Karpas-422 (cell line): ENCODE results near the gene VCPKMT. TPM values are rescaled to one million over a fixed set of nuclear protein-coding genes. Genes with fewer than 3 reads are reported as not detected.
"Not testable (repeated sequence)": the region's sequence is repeated elsewhere in the genome, so short reads cannot be mapped to it uniquely, and the experiment has no call there.

Source experiments
- DNase-seq: peaks from one replicate; pipeline ENCODE4 v3.0.0-alpha.2; 2015
- H2AFZ ChIP-seq: fragments of 200-600 bp; sonication (generic); 2 replicates; pipeline ENCODE4 v1.6.1; 2014; ENCODE audit warnings: antibody characterized with exemption, low read length, mixed read lengths
- H3K27ac ChIP-seq: fragments of 200-600 bp; sonication (generic); 2 replicates; pipeline ENCODE4 v1.5.1; 2014; ENCODE audit warnings: mild to moderate bottlenecking, low read length, moderate library complexity
- H3K27me3 ChIP-seq: fragments of 200-600 bp; sonication (generic); 2 replicates; pipeline ENCODE4 v1.6.1; 2014; ENCODE audit warnings: low read length, mixed read lengths
- H3K36me3 ChIP-seq: fragments of 200-600 bp; sonication (generic); 2 replicates; pipeline ENCODE4 v1.6.1; 2014; ENCODE audit warnings: low read length, mixed read lengths; ENCODE audit not compliant: insufficient read depth
- H3K4me1 ChIP-seq: fragments of 200-600 bp; sonication (generic); 2 replicates; pipeline ENCODE4 v1.6.1; 2014; ENCODE audit warnings: mild to moderate bottlenecking, low read length, mixed read lengths
- H3K4me2 ChIP-seq: fragments of 200-600 bp; sonication (generic); 2 replicates; pipeline ENCODE4 v1.6.1; 2014; ENCODE audit warnings: low read length, low read depth, mild to moderate bottlenecking; ENCODE audit not compliant: poor library complexity, severe bottlenecking
- H3K4me3 ChIP-seq: fragments of 200-600 bp; sonication (generic); 2 replicates; pipeline ENCODE4 v1.5.1; 2014; ENCODE audit warnings: mild to moderate bottlenecking, antibody characterized with exemption, low read length, mixed read lengths
- H3K79me2 ChIP-seq: fragments of 200-600 bp; sonication (generic); 2 replicates; pipeline ENCODE4 v1.6.1; 2014; ENCODE audit warnings: mild to moderate bottlenecking, low read length, mixed read lengths
- H3K9ac ChIP-seq: fragments of 200-600 bp; sonication (generic); 2 replicates; pipeline ENCODE4 v1.6.0; 2014; ENCODE audit warnings: low read length
- H3K9me2 ChIP-seq: fragments of 200-600 bp; sonication (generic), shearing (Covaris generic); replicated peaks from 2 replicates; pipeline ENCODE4 v1.6.0; 2014; ENCODE audit warnings: mild to moderate bottlenecking, low read length, moderate library complexity; ENCODE audit not compliant: insufficient read depth
- H3K9me3 ChIP-seq: fragments of 300-700, 200-600 bp; sonication (generic); 2 replicates; pipeline ENCODE4 v1.6.1; 2014; ENCODE audit warnings: low read length, mixed read lengths
- H4K20me1 ChIP-seq: fragments of 200-600 bp; sonication (generic); 2 replicates; pipeline ENCODE4 v1.6.1; 2014; ENCODE audit warnings: mild to moderate bottlenecking, antibody characterized with exemption, low read length, low read depth; ENCODE audit not compliant: insufficient read depth
- total RNA-seq: library from RNA; depleted of rRNA; stranded (reverse); fragments of >200 nt; shearing (Covaris generic); gene quantifications from 2 replicates; pipeline ENCODE4 v1.2.3, GENCODE V29; 2014; ENCODE audit warnings: low replicate concordance

The VCPKMT gene
- total RNA-seq, 1 experiment from 2014 or later: 25.6 TPM

GRCh38 chr14:50083467-50084337 is 32.7 kb downstream of the VCPKMT start:
- Histone ChIP-seq H3K9ac (no peak overlapping the region), H3K9me2 (no peaks in the 10 kb centered on the region), H3K79me2 (no peaks in the 10 kb centered on the region), H3K9me3 (no peaks in the 10 kb centered on the region), H3K27me3 (no peaks in the 10 kb centered on the region), H2AFZ (no peak overlapping the region), H3K4me3 (no peak overlapping the region), H3K36me3 (no peaks in the 10 kb centered on the region), H3K4me2 (no peak overlapping the region), H3K27ac (no peak overlapping the region), H4K20me1 (no peaks in the 10 kb centered on the region), H3K4me1 (peaks cover 42% of the 10 kb centered on the region)
- DNase-seq: no peak

DNA sequence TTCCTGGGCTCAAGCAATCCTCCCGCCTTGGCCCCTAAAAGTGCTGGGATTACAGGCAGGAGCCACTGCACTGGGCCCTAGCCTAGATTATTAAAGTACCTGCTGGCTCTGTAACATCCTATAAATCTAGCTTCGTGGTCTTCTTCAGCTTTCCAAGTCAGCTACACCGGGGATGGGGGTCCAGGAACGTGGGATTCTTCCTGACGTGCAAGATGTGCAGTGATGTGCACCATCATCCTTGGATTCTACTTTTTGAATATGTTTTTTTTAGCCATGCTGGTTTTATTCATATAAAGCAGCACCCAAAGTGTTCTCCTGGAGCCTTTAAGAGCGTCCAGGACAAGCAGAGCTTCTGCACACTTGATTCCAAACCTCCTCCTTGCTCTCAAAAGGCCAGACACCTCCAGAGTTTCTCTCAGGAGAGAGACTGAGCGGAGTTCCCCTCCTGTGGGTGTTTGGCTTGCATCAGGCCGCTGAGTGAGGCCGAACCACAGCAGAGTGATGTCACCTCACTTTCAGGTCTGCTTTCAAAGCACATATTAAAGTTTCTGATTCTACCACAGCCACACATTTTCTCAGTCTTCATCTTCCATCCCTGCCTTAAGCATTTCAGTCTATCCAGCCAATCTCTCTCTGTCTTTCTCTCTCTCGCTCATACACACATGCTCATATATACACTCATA is 33.4 kb downstream of the VCPKMT start:
- no peak overlapping the region for H3K4me3 ChIP-seq
- H4K20me1 ChIP-seq: no peaks in the 10 kb centered on the region
- H3K79me2 ChIP-seq: no peaks in the 10 kb centered on the region
- H3K9ac ChIP-seq: no peak overlapping the region
- H3K27me3 ChIP-seq: no peaks in the 10 kb centered on the region
- no peak for DNase-seq
- peaks cover 42% of the 10 kb centered on the region for H3K4me1 ChIP-seq
- H3K36me3 ChIP-seq: no peaks in the 10 kb centered on the region
- H2AFZ ChIP-seq: no peak overlapping the region
- no peaks in the 10 kb centered on the region for H3K9me2 ChIP-seq
- H3K9me3 ChIP-seq: no peaks in the 10 kb centered on the region
- H3K4me2 ChIP-seq: no peak overlapping the region
- no peak overlapping the region for H3K27ac ChIP-seq

- H3K4me2 ChIP-seq: no peak overlapping the region
- no peaks in the 10 kb centered on the region for H3K36me3 ChIP-seq
- no peak overlapping the region for H3K9ac ChIP-seq
- H3K79me2 ChIP-seq: no peaks in the 10 kb centered on the region
- no peaks in the 10 kb centered on the region for H3K27me3 ChIP-seq
- H3K4me3 ChIP-seq: no peak overlapping the region
- no peaks in the 10 kb centered on the region for H4K20me1 ChIP-seq
- H3K9me3 ChIP-seq: no peaks in the 10 kb centered on the region
- H3K27ac ChIP-seq: no peak overlapping the region
- no peak overlapping the region for H2AFZ ChIP-seq
- no peak for DNase-seq
- peaks cover 39% of the 10 kb centered on the region for H3K4me1 ChIP-seq
- H3K9me2 ChIP-seq: no peaks in the 10 kb centered on the region
Observed at GRCh38 chr14:50082308-50082742, 34.0 kb downstream of the VCPKMT start.

- H4K20me1 ChIP-seq, H3K9me2 ChIP-seq, H3K27ac ChIP-seq: not testable (repeated sequence)
Observed at GRCh38 chr14:50079103-50079502, 37.3 kb downstream of the VCPKMT start.

GRCh38 chr14:50073663-50074062 is 42.7 kb downstream of the VCPKMT start:
- not testable (repeated sequence) for H3K36me3 ChIP-seq, H3K4me1 ChIP-seq, H3K9me2 ChIP-seq, H4K20me1 ChIP-seq, H2AFZ ChIP-seq, DNase-seq, H3K9me3 ChIP-seq, H3K4me2 ChIP-seq, H3K9ac ChIP-seq, H3K27ac ChIP-seq, H3K79me2 ChIP-seq, H3K4me3 ChIP-seq, H3K27me3 ChIP-seq

More at GRCh38 chr14:50079103-50079502, 37.3 kb downstream of the VCPKMT start:
- H3K9ac ChIP-seq, H2AFZ ChIP-seq, H3K4me1 ChIP-seq, H3K79me2 ChIP-seq, H3K9me3 ChIP-seq, H3K36me3 ChIP-seq, DNase-seq, H3K4me3 ChIP-seq, H3K27me3 ChIP-seq, H3K4me2 ChIP-seq: not testable (repeated sequence)

- no peaks in the 10 kb centered on the region for H3K4me1 ChIP-seq
- H3K4me3 ChIP-seq: no peak overlapping the region
- no peaks in the 10 kb centered on the region for H3K9me3 ChIP-seq
Observed at GRCh38 chr14:50072395-50072794, 44.0 kb downstream of the VCPKMT start.

GRCh38 chr14:50070840-50071548 is 45.4 kb downstream of the VCPKMT start:
- no peak overlapping the region for H3K4me3 ChIP-seq
- no peaks in the 10 kb centered on the region for H3K9me2 ChIP-seq
- no peaks in the 10 kb centered on the region for H3K9me3 ChIP-seq
- H3K27me3 ChIP-seq: no peaks in the 10 kb centered on the region
- no peak overlapping the region for H3K27ac ChIP-seq
- H3K4me2 ChIP-seq: no peak overlapping the region
- no peak for DNase-seq
- no peaks in the 10 kb centered on the region for H3K36me3 ChIP-seq
- no peak overlapping the region for H3K9ac ChIP-seq
- no peaks in the 10 kb centered on the region for H3K79me2 ChIP-seq
- H2AFZ ChIP-seq: no peak overlapping the region
- no peaks in the 10 kb centered on the region for H3K4me1 ChIP-seq
- no peaks in the 10 kb centered on the region for H4K20me1 ChIP-seq

More at GRCh38 chr14:50072395-50072794, 44.0 kb downstream of the VCPKMT start:
- no peak for DNase-seq
- Histone ChIP-seq H3K4me2 (no peak overlapping the region), H3K79me2 (no peaks in the 10 kb centered on the region), H3K27me3 (no peaks in the 10 kb centered on the region), H3K36me3 (no peaks in the 10 kb centered on the region), H4K20me1 (no peaks in the 10 kb centered on the region), H3K27ac (no peak overlapping the region), H3K9me2 (no peaks in the 10 kb centered on the region), H2AFZ (no peak overlapping the region), H3K9ac (no peak overlapping the region)

GRCh38 chr14:50070230-50070629 is 46.1 kb downstream of the VCPKMT start:
- no peak overlapping the region for H2AFZ ChIP-seq
- H3K27ac ChIP-seq: no peak overlapping the region
- H3K79me2 ChIP-seq: no peaks in the 10 kb centered on the region
- H3K27me3 ChIP-seq: no peaks in the 10 kb centered on the region
- no peaks in the 10 kb centered on the region for H3K9me3 ChIP-seq
- no peak for DNase-seq
- no peak overlapping the region for H3K4me2 ChIP-seq
- H3K36me3 ChIP-seq: no peaks in the 10 kb centered on the region
- no peak overlapping the region for H3K4me3 ChIP-seq
- H4K20me1 ChIP-seq: no peaks in the 10 kb centered on the region
- peaks cover under 1% of the 10 kb centered on the region; the same call in 1 of the 2 replicates for H3K4me1 ChIP-seq
- no peak overlapping the region for H3K9ac ChIP-seq
- H3K9me2 ChIP-seq: no peaks in the 10 kb centered on the region
